ENCODE data around the gene PCCA. TPM values are rescaled to one million over a fixed set of nuclear protein-coding genes. Genes with fewer than 3 reads are reported as not detected.

The PCCA gene
- total and polyA plus RNA-seq, 2 donors (not counting 1 experiment from before 2014, with no cell fraction given), result 4.8 to 17.4 TPM

- H3K4me1 ChIP-seq (ENCODE audit: control insufficient read depth in 2 of 2, insufficient read depth in 2 of 2, low read length in 2 of 2), result no peaks in the 10 kb centered on the region
- ATAC-seq (ENCODE audit: low read depth) (no peak), DNase-seq (no peak)
- no peak overlapping the region for H3K4me3 Mint-ChIP-seq
- no peak overlapping the region for H3K4me3 ChIP-seq (ENCODE audit: control extremely low read depth in 1 of 5, extremely low read depth in 1 of 5, insufficient read depth in 1 of 5, low read depth in 2 of 5, low read length in 4 of 5)
- H3K79me2 ChIP-seq (ENCODE audit: control insufficient read depth, insufficient read depth, low read length), result no peaks in the 10 kb centered on the region
- H3K27ac ChIP-seq (ENCODE audit: low read length in 2 of 2), result no peak overlapping the region
- no peaks in the 10 kb centered on the region for H3K27me3 ChIP-seq (replicated peaks in 1 of 4; ENCODE audit: control extremely low read depth in 1 of 4, control insufficient read depth in 3 of 4, insufficient read depth in 4 of 4, low read length in 3 of 4)
- H3K9me3 Mint-ChIP-seq (ENCODE audit: insufficient read depth), result no peaks in the 10 kb centered on the region
- ChIA-PET POLR2A (no interaction called here), CTCF (no interaction called here)
- no peak overlapping the region for H3K27ac Mint-ChIP-seq
- no CpG with 5 or more reads among the region's 3 CpGs for WGBS (ENCODE audit: insufficient coverage)
- no peak overlapping the region for H3K9ac ChIP-seq (ENCODE audit: low read length)
- H3K9me3 ChIP-seq (ENCODE audit: control extremely low read depth in 1 of 3, control insufficient read depth in 2 of 3, insufficient read depth in 1 of 3, low read length in 2 of 3), result no peaks in the 10 kb centered on the region
- no peaks in the 10 kb centered on the region for H3K27me3 Mint-ChIP-seq
- intact Hi-C loops (cut with micrococcal nuclease), result no loop called here
- no peaks in the 10 kb centered on the region for H3K4me1 Mint-ChIP-seq
- H2AFZ ChIP-seq (ENCODE audit: insufficient read depth, low read depth, low read length, poor library complexity, severe bottlenecking), result no peak overlapping the region
- no peaks in the 10 kb centered on the region for H4K20me1 ChIP-seq (ENCODE audit: control insufficient read depth, insufficient read depth, low read length, poor library complexity, severe bottlenecking)
- TF ChIP-seq EZH2 (IDR thresholded peaks at IDR 0.05; ENCODE audit: borderline replicate concordance, insufficient read depth, low read depth, low read length, poor library complexity, severe bottlenecking) (no peak), CTCF (IDR thresholded peaks at IDR 0.05) (no peak)
- no peak overlapping the region for H3K4me2 ChIP-seq (replicated peaks; ENCODE audit: low read depth, low read length, poor library complexity, severe bottlenecking)
- H3K36me3 ChIP-seq (replicated peaks in 1 of 2; ENCODE audit: control extremely low read depth in 1 of 2, control insufficient read depth in 1 of 2, extremely low read depth in 1 of 2, insufficient read depth in 2 of 2, low read length in 1 of 2), result no peaks in the 10 kb centered on the region
Observed at GRCh38 chr13:100365680-100366079, 276.8 kb downstream of the PCCA start.

GRCh38 chr13:100378533-100378932 is 289.6 kb downstream of the PCCA start:
- no peak for ATAC-seq (ENCODE audit: low read depth)
- Histone ChIP-seq H4K20me1 (ENCODE audit: control insufficient read depth, insufficient read depth, low read length, poor library complexity, severe bottlenecking) (no peaks in the 10 kb centered on the region), H3K4me2 (replicated peaks; ENCODE audit: low read depth, low read length, poor library complexity, severe bottlenecking) (no peak overlapping the region), H3K9ac (ENCODE audit: low read length) (no peak overlapping the region), H3K4me3 (ENCODE audit: control extremely low read depth in 1 of 5, extremely low read depth in 1 of 5, insufficient read depth in 1 of 5, low read depth in 2 of 5, low read length in 4 of 5) (no peak overlapping the region), H2AFZ (ENCODE audit: insufficient read depth, low read depth, low read length, poor library complexity, severe bottlenecking) (no peak overlapping the region), H3K4me1 (ENCODE audit: control insufficient read depth in 2 of 2, insufficient read depth in 2 of 2, low read length in 2 of 2) (no peaks in the 10 kb centered on the region), H3K27me3 (replicated peaks in 1 of 4; ENCODE audit: control extremely low read depth in 1 of 4, control insufficient read depth in 3 of 4, insufficient read depth in 4 of 4, low read length in 3 of 4) (no peaks in the 10 kb centered on the region), H3K79me2 (ENCODE audit: control insufficient read depth, insufficient read depth, low read length) (no peaks in the 10 kb centered on the region), H3K36me3 (replicated peaks in 1 of 2; ENCODE audit: control extremely low read depth in 1 of 2, control insufficient read depth in 1 of 2, extremely low read depth in 1 of 2, insufficient read depth in 2 of 2, low read length in 1 of 2) (no peaks in the 10 kb centered on the region), H3K9me3 (ENCODE audit: control extremely low read depth in 1 of 3, control insufficient read depth in 2 of 3, insufficient read depth in 1 of 3, low read length in 2 of 3) (peaks cover 0 to 27% (median 12%) of the 10 kb centered on the region in 3 donors), H3K27ac (ENCODE audit: low read length in 2 of 2) (no peak overlapping the region)
- CTCF ChIA-PET, result no interaction called here
- Mint-ChIP-seq H3K27me3 (no peaks in the 10 kb centered on the region), H3K4me3 (no peak overlapping the region), H3K9me3 (ENCODE audit: insufficient read depth) (peaks cover 18% of the 10 kb centered on the region), H3K27ac (no peak overlapping the region), H3K4me1 (no peaks in the 10 kb centered on the region)
- intact Hi-C loops (cut with micrococcal nuclease), result no loop called here
- TF ChIP-seq CTCF (IDR thresholded peaks at IDR 0.05) (no peak), EZH2 (IDR thresholded peaks at IDR 0.05; ENCODE audit: borderline replicate concordance, insufficient read depth, low read depth, low read length, poor library complexity, severe bottlenecking) (no peak)
- POLR2A ChIA-PET, result no interaction called here
- no peak for DNase-seq
